Ovary (tissue), 9 donors: ENCODE results near the gene ADD2. TPM values are rescaled to one million over a fixed set of nuclear protein-coding genes. Genes with fewer than 3 reads are reported as not detected.

Source experiments
- DNase-seq, 5 donors: peaks; one replicate each; pipeline ENCODE4 v3.0.0-alpha.2; 2019 to 2020
- H3K27ac ChIP-seq, 2 donors: fragments of 200-600 bp; one replicate each; pipeline versions ENCODE4 v1.5.1 to v1.8.0; 2019 to 2022
- H3K27me3 ChIP-seq: fragments of 200-600 bp; one replicate; pipeline ENCODE4 v1.8.0; 2022
- H3K36me3 ChIP-seq: fragments of 200-600 bp; sonication (generic); one replicate; pipeline ENCODE4 v1.5.1; 2019
- H3K4me1 ChIP-seq: one replicate; pipeline ENCODE4 v1.8.1; 2013; ENCODE audit warnings: mild to moderate bottlenecking, moderate library complexity; ENCODE audit not compliant: insufficient read depth
- H3K4me3 ChIP-seq: fragments of 200-600 bp; sonication (generic); one replicate; pipeline ENCODE4 v1.5.1; 2017
- H3K9me3 ChIP-seq, 2 donors: fragments of 200-600 bp in 1 of 2; sonication (generic) in 1 of 2; one replicate each; pipeline versions ENCODE4 v1.5.1 to v1.8.1; 2013 to 2019; ENCODE audit warnings: mild to moderate bottlenecking in 1 of 2, moderate library complexity in 1 of 2
- EP300 ChIP-seq: sonication (generic); formaldehyde crosslinking; IDR thresholded peaks from one replicate; pipeline ENCODE4 v1.6.1; 2017; ENCODE audit warnings: antibody characterized with exemption
- POLR2A ChIP-seq: fragments of 450-650 bp; IDR thresholded peaks from one replicate; pipeline ENCODE4 v1.6.1; 2017; ENCODE audit warnings: antibody characterized with exemption, mild to moderate bottlenecking, moderate library complexity
- WGBS, 3 donors: extraction: QIAGEN DNeasy Blood & Tissue Kit in 1 of 3; methylation state at CpG; one replicate each; pipeline versions ENCODE4 v1.1.5 to v1.1.7; 2013 to 2017; 5-methylcytosine and 5-hydroxymethylcytosine counted together
- intact Hi-C, 4 donors: fragments of 100-400 bp; cut with DNase I; formaldehyde crosslinking; loops; one replicate each; pipeline versions ENCODE4 v1.11.0 to v1.15.1; 2022 to 2023
- polyA plus RNA-seq, 2 donors: library from polyadenylated mRNA; stranded (reverse); fragments of 200-250 nt in 1 of 2; fragments of 350-450 nt in 1 of 2; fragmentation: Illumina TruSeq in 1 of 2; extraction: RNeasy Lipid Tissue Mini Kit (QIAGEN cat#74804) in 1 of 2; gene quantifications; one replicate each; pipeline ENCODE4 v1.2.3, GENCODE V29; 2013 to 2014
- total RNA-seq, 7 donors: library from RNA; depleted of rRNA in 2 of 7; stranded (reverse); fragments of >200 nt in 2 of 7; fragmentation: NEBNext Ultra II Directional in 3 of 7; extraction: Animal tissue kit (Norgen Biotek cat#: 25700) in 3 of 7; gene quantifications; one replicate each; pipeline versions ENCODE4 v1.1.0 to v1.2.4, GENCODE V29; 2016 to 2023
- TF ChIP-seq, protein P1 (sequence below), 3 donors: fragments of 450-650 bp in 2 of 3; fragments of 200-600 bp in 1 of 3; IDR thresholded peaks; one replicate each; pipeline versions ENCODE4 v1.5.1 to v1.8.0; 2016 to 2022; ENCODE audit warnings: antibody characterized with exemption in 3 of 3, mild to moderate bottlenecking in 1 of 3
- donor health status: DM: no; HTN: no; CAD: no; lungs with moderate emphysema.
- donor health status: DM: no; HTN: no; CAD: no.
- donor health status: Bipolar disorder and iron deficiency.
- donor health status: DM: yes; HTN: yes; CAD: no.
- donor health status: DM: no; HTN: no; CAD: no.
- donor health status: DM: yes; HTN: yes; CAD: no.

The ADD2 gene
- total and polyA plus RNA-seq, 9 donors: 0.29 to 6.2 (median 0.82) TPM

DNA sequence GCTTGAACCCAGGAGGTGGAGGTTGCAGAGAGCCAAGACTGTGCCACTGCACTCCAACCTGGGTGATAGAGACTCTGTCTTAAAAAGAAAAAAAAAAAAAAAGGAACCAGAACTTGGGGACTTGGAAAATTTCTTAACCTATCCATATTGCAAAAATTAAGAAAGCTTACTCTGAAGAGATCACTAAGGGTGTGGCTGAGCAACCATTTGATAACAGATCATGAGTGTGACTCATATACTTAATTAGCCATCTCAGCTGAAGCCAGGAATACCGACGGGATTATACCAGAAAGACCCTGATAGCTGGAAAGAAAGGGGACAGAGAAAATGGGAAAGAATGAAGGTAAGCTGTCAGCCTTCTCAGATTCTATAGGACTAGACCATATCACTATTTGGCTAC, 7.1 kb upstream of the ADD2 start:
- Histone ChIP-seq H3K27me3 (no peaks in the 10 kb centered on the region), H3K4me3 (no peak overlapping the region), H3K4me1 (no peaks in the 10 kb centered on the region), H3K36me3 (no peaks in the 10 kb centered on the region), H3K9me3 (no peaks in the 10 kb centered on the region), H3K27ac (no peak overlapping the region)
- DNase-seq: no peak
- TF ChIP-seq, protein P1, sequence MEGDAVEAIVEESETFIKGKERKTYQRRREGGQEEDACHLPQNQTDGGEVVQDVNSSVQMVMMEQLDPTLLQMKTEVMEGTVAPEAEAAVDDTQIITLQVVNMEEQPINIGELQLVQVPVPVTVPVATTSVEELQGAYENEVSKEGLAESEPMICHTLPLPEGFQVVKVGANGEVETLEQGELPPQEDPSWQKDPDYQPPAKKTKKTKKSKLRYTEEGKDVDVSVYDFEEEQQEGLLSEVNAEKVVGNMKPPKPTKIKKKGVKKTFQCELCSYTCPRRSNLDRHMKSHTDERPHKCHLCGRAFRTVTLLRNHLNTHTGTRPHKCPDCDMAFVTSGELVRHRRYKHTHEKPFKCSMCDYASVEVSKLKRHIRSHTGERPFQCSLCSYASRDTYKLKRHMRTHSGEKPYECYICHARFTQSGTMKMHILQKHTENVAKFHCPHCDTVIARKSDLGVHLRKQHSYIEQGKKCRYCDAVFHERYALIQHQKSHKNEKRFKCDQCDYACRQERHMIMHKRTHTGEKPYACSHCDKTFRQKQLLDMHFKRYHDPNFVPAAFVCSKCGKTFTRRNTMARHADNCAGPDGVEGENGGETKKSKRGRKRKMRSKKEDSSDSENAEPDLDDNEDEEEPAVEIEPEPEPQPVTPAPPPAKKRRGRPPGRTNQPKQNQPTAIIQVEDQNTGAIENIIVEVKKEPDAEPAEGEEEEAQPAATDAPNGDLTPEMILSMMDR (IDR thresholded peaks at IDR 0.05): no peak
- WGBS, 3 donors: 48 to 52% (median 48%) methylated on average over 2 of the region's 2 CpGs
- intact Hi-C loops: no loop called here

DNA sequence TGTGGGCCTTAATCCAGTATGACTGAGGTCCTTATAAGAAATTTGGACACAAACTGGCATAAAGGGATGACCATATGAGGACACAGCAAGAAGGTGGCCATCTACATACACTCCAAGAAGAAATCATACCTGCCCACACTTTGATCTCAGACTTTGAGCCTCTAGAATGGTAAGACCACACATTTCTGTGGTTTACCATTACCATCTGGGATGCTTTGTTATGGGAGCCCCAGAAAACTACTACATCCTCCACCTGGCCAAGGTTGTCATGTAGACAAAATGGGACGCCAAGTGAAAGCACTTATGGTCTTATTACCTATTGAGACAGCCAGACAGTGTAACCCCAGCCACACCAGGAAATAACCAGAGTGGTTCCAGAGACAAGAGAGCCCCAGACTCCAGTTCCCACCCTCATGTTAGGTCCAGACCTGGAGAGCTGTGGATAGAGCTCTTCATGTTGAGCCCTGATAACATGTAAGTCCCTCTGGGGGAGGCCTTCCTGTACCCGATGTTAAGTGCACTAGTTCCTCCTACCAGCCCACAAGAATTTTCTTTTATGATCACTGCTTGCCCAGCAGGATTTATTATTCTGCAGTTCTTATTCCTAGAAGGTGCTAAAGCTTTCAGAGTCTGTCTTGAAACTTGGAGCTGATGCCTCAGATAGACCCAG, 4.6 kb upstream of the ADD2 start:
- H3K27ac ChIP-seq: no peak overlapping the region
- no peak for DNase-seq
- H3K4me3 ChIP-seq: no peak overlapping the region
- 62 to 78% (median 78%) methylated on average over 2 of the region's 2 CpGs for WGBS, 3 donors
- TF ChIP-seq POLR2A (no peak), EP300 (no peak)
- TF ChIP-seq, protein P1 (IDR thresholded peaks at IDR 0.05): no peak
- intact Hi-C loops: no loop called here
- no peaks in the 10 kb centered on the region for H3K9me3 ChIP-seq
- no peaks in the 10 kb centered on the region for H3K36me3 ChIP-seq
- H3K4me1 ChIP-seq: peaks cover 1% of the 10 kb centered on the region
- no peaks in the 10 kb centered on the region for H3K27me3 ChIP-seq

DNA sequence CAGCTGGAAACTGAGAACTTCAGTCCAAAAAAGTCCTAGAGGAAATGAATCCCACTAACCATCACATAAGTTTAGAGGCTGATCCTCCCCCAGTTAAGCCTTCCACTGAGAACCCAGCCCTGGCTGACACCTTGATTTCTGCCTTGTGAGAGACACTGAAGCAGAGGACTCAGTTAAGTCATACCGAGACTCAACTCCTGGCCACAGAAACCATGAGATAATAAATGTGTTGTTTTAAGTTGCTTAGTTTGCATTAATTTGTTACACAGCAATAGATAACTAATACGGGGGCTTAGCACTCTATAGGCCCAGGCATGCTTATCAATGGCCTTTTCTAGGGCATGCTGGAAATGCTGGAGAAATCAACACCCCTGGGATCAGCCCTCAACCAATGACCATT, 3.4 kb upstream of the ADD2 start:
- Histone ChIP-seq H3K36me3 (no peaks in the 10 kb centered on the region), H3K27me3 (no peaks in the 10 kb centered on the region), H3K4me3 (no peak overlapping the region), H3K27ac (no peak overlapping the region), H3K9me3 (no peaks in the 10 kb centered on the region), H3K4me1 (peaks cover 4% of the 10 kb centered on the region)
- 58 to 76% (median 70%) methylated on average over 2 of the region's 2 CpGs for WGBS, 3 donors
- TF ChIP-seq EP300: no peak
- TF ChIP-seq, protein P1 (IDR thresholded peaks at IDR 0.05): no peak
- no peak for TF ChIP-seq POLR2A
- no peak for DNase-seq
- intact Hi-C loops: no loop called here

DNA sequence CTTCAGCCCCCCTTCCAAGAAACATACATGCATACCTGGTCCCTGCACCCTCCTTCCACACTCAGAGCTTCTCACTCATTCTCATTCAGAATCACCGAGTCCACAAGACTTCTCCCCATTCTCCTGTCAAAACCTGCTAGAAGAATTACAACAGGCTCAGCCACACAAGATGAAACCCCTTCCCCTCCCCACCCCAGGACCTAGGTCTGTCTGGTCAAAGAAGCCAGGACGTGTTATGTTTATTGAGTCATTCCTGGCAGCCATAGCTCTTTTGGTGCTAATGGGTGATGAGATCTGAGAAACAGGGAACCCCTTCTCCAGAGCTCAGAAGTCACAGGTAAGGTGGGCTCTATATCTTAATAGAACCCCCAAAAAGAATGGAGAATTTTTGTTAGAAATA, 1.4 kb upstream of the ADD2 start:
- WGBS, 3 donors: 47 to 61% (median 59%) methylated on average over 2 of the region's 2 CpGs
- no peaks in the 10 kb centered on the region for H3K36me3 ChIP-seq
- H3K4me1 ChIP-seq: peaks cover 4% of the 10 kb centered on the region
- no peak overlapping the region for H3K27ac ChIP-seq
- H3K27me3 ChIP-seq: no peaks in the 10 kb centered on the region
- no peak for TF ChIP-seq EP300
- no peak for TF ChIP-seq POLR2A
- TF ChIP-seq, protein P1 (IDR thresholded peaks at IDR 0.05): no peak
- H3K9me3 ChIP-seq: no peaks in the 10 kb centered on the region
- intact Hi-C loops: no loop called here
- no peak for DNase-seq
- H3K4me3 ChIP-seq: no peak overlapping the region
